Kidney (tissue), 14 donors: ENCODE results near the gene ZNF865. TPM values are rescaled to one million over a fixed set of nuclear protein-coding genes. Genes with fewer than 3 reads are reported as not detected.

Source experiments
- DNase-seq, 5 donors: peaks; one replicate each; pipeline ENCODE4 v3.0.0-alpha.2; 2013 to 2020
- FAIRE-seq: peaks from 2 replicates; lab custom pipeline; 2012; peaks lifted over from hg19 to GRCh38; lab: Jason Lieb, UNC
- H3K27ac ChIP-seq, 2 donors: one replicate each; pipeline ENCODE4 v1.7.0; 2013; ENCODE audit warnings: low read depth in 2 of 2, low read length in 2 of 2, inconsistent platforms in 1 of 2
- H3K27me3 ChIP-seq: one replicate; pipeline ENCODE4 v1.7.1; 2013; ENCODE audit warnings: low read length, inconsistent platforms; ENCODE audit not compliant: control insufficient read depth, insufficient read depth
- H3K36me3 ChIP-seq, 3 donors: one replicate each; pipeline versions ENCODE4 v1.7.0 to v1.7.1; 2013; ENCODE audit warnings: low read length in 3 of 3, control low read depth in 1 of 3, inconsistent platforms in 1 of 3; ENCODE audit not compliant: insufficient read depth in 3 of 3, control insufficient read depth in 2 of 3
- H3K4me1 ChIP-seq, 3 donors: one replicate each; pipeline versions ENCODE4 v1.7.0 to v1.7.1; 2013; ENCODE audit warnings: low read length in 3 of 3, inconsistent platforms in 1 of 3, low read depth in 1 of 3; ENCODE audit not compliant: control insufficient read depth in 2 of 3, insufficient read depth in 2 of 3
- H3K4me3 ChIP-seq, 3 donors: one replicate each; pipeline versions ENCODE4 v1.7.0 to v1.8.1; 2013; ENCODE audit warnings: low read length in 3 of 3, control low read depth in 1 of 3, inconsistent platforms in 1 of 3
- H3K9ac ChIP-seq, 3 donors: one replicate each; pipeline versions ENCODE4 v1.7.0 to v1.7.1; 2013; ENCODE audit warnings: low read length in 3 of 3, control low read depth in 1 of 3, inconsistent platforms in 1 of 3
- H3K9me3 ChIP-seq, 3 donors: one replicate each; pipeline versions ENCODE4 v1.7.0 to v1.7.1; 2013; ENCODE audit warnings: low read length in 3 of 3, control low read depth in 1 of 3, inconsistent platforms in 1 of 3; ENCODE audit not compliant: control insufficient read depth in 2 of 3, insufficient read depth in 1 of 3
- intact Hi-C: fragments of 100-400 bp; cut with DNase I; formaldehyde crosslinking; loops from one replicate; pipeline ENCODE4 v1.11.1; 2022
- polyA plus RNA-seq: library from polyadenylated mRNA; stranded (reverse); fragments of 350-450 nt; fragmentation: Illumina TruSeq; extraction: RNeasy Lipid Tissue Mini Kit (QIAGEN cat#74804); gene quantifications from one replicate; pipeline ENCODE4 v1.2.3, GENCODE V29; 2014; ENCODE audit warnings: low read depth, low replicate concordance; ENCODE audit not compliant: insufficient read depth
- total RNA-seq: library from RNA; stranded (reverse); fragmentation: NEBNext Ultra II Directional; extraction: Animal tissue kit (Norgen Biotek cat#: 25700); gene quantifications from one replicate; pipeline ENCODE4 v1.2.1, GENCODE V29; 2021
- TF ChIP-seq, protein P1 (sequence below): IDR thresholded peaks from 3 replicates; pipeline ENCODE4 v1.5.1; 2012; ENCODE audit warnings: mild to moderate bottlenecking, moderate library complexity, borderline replicate concordance; ENCODE audit not compliant: insufficient read depth; ENCODE audit errors: extremely low read depth
- donor health status: control.
- donor health status: control.
- donor health status: control.
- donor health status: control.
- donor health status: control.
- donor health status: DM: yes; HTN: yes; CAD: no.
- donor health status: Normal renal cell carcinoma (clear cell type).

Gene ZNF865
- total and polyA plus RNA-seq, 2 donors from 2014 or later, result 5.8 to 17.4 TPM

DNA sequence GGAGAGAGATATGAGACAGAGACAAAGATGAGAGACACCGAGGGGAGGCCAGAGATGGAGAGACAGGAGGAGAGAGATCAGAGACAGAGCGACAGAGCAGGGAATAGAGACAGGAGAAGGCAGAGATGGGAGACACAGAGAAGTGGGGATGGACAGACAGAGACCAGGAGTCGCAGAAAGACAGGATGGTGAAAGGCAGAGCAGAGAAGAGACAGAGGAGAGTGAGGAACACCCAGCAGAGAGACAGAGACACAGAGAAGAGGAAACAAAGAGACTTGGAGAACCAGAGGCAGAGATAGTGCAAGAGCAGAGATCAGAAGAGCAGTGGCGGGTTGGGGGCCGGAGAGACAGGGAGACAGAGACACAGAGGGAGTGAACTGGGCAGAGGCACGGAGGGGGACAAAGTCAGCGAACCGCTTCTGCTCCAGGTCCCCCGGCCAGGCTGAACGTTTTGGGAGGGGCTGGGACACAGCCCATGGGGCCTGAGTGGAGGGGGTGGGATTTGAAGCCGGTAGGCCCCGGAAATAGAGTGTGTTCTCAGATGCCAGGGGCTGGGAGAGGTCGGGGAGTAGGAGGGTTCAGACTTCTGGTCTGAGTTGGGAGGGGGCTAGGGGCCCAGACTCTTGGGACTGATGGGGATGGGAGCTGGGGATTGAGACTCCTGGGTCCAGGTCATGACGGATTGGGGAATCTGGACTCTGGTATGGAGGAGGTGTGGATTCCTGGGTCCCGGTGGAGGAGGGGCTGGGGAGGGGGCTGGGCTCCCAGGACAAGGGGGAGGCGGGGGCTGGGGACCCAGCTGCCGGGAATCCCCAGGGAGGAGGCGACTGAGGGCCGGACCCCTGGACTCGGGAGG, 25.5 kb upstream of the ZNF865 start:
- H3K27ac ChIP-seq, result peak overlapping the region; percentile 66 to 94
- H3K9ac ChIP-seq, result peak overlapping the region; percentile 50 to 79 (median 77)
- no peaks in the 10 kb centered on the region for H3K9me3 ChIP-seq
- H3K4me1 ChIP-seq, result peaks cover 3 to 11% (median 6%) of the 10 kb centered on the region in 3 donors
- FAIRE-seq, result no peak
- peaks cover 0 to 8% (median 0%) of the 10 kb centered on the region in 3 donors for H3K36me3 ChIP-seq
- no peaks in the 10 kb centered on the region for H3K27me3 ChIP-seq
- intact Hi-C loops, result no loop called here
- TF ChIP-seq, protein P1, sequence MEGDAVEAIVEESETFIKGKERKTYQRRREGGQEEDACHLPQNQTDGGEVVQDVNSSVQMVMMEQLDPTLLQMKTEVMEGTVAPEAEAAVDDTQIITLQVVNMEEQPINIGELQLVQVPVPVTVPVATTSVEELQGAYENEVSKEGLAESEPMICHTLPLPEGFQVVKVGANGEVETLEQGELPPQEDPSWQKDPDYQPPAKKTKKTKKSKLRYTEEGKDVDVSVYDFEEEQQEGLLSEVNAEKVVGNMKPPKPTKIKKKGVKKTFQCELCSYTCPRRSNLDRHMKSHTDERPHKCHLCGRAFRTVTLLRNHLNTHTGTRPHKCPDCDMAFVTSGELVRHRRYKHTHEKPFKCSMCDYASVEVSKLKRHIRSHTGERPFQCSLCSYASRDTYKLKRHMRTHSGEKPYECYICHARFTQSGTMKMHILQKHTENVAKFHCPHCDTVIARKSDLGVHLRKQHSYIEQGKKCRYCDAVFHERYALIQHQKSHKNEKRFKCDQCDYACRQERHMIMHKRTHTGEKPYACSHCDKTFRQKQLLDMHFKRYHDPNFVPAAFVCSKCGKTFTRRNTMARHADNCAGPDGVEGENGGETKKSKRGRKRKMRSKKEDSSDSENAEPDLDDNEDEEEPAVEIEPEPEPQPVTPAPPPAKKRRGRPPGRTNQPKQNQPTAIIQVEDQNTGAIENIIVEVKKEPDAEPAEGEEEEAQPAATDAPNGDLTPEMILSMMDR, result no peak
- peak overlapping the region; percentile 30 to 87 (median 75) for H3K4me3 ChIP-seq
- DNase-seq, result peak in 3 of 5 donors; percentile 66 to 80 (median 74)

DNA sequence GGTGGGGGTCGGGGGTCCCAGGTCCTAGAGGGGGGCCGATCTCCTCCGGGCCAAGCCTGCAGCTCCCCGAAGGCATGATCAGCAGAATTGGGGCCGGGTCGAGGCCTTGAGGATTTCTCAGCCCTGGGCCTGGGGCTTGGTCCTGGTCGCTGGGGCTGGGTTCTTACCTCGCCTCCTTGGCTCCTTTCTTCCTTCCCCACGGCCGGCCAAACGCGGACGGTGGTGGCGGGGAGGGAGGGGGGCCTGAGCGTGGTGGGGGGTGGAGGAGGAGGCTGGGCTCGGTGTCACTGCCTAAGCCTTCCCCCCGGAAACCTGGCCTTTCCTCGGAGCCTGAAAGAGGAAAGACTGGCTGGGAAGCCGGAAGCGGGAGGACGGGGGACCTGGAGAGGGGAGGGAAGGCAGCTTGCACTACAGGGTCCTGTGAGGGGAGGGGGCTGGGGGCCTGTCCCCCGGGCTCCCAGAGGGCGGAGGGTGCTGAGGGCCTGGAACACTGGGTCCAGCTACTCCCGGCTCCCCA, 24.8 kb upstream of the ZNF865 start, which contains the start of gene ZNF579:
TSS of gene ZNF579 (minus strand) at position 221 of the 517 bp plus-strand sequence. CDS start 1,209 bp downstream, outside the sequence.
- Histone ChIP-seq H3K36me3 (peaks cover 0 to 8% (median 0%) of the 10 kb centered on the region in 3 donors), H3K9me3 (no peaks in the 10 kb centered on the region), H3K27me3 (no peaks in the 10 kb centered on the region), H3K4me1 (peaks cover 3 to 11% (median 6%) of the 10 kb centered on the region in 3 donors), H3K4me3 (peak within 1 kb of the TSS; percentile 30 to 87 (median 75)), H3K27ac (peak within 1 kb of the TSS; percentile 66 to 94), H3K9ac (peak within 1 kb of the TSS; percentile 77 to 79 (median 77))
- DNase-seq (peak; percentile 92 to 95 (median 94)), FAIRE-seq (no peak)
- TF ChIP-seq, protein P1, result no peak
- intact Hi-C loops, result no loop called here

DNA sequence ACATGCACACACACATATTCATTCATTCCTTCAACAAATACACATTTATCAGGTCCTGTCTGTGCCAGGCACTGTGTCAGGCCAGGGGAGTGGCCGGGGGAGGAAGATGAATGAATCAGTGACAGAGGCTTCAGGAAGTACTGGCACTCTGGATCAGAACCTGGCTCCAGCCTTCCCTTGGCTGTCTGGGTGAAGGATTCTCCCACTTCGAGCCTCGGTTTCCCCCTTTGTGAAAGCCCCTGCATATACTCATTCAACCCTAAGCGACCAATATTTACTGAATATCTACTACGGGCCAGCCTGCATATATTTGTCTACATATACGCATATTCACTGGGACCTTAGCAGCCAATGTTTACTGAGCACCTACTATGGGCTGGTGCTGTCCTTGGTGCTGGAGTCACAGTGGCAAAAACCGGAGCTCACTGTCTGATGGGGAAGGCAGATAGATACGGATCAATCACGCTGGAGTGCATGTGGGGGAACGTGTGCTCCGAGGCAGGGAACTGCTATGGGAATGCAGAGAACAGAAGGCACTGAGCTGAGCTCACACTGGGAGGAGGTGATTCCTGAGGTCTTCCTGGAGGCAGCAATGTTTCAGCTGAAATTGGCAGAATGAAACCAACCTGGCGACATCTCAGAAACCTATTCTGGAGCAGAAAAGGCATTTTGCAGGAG, 24.2 kb upstream of the ZNF865 start:
- H3K9me3 ChIP-seq, result no peaks in the 10 kb centered on the region
- FAIRE-seq, result no peak
- H3K4me1 ChIP-seq, result peaks cover 3 to 16% (median 6%) of the 10 kb centered on the region in 3 donors
- H3K36me3 ChIP-seq, result peaks cover 0 to 8% (median 0%) of the 10 kb centered on the region in 3 donors
- TF ChIP-seq, protein P1, result no peak
- H3K4me3 ChIP-seq, result peak overlapping the region; percentile 30 to 87 (median 75)
- DNase-seq, result no peak
- intact Hi-C loops, result no loop called here
- no peaks in the 10 kb centered on the region for H3K27me3 ChIP-seq
- H3K27ac ChIP-seq, result peak overlapping the region; percentile 64 to 66
- peak overlapping the region; percentile 43 to 77 (median 46) for H3K9ac ChIP-seq
